Cerebellar cortex (tissue), 1 donor: ENCODE data around the gene TMEM123.

Experiments used
- DNase-seq: peaks from one replicate; pipeline ENCODE4 v3.0.0-alpha.2; 2015; ENCODE audit warnings: low spot score

The TMEM123 gene, protein sequence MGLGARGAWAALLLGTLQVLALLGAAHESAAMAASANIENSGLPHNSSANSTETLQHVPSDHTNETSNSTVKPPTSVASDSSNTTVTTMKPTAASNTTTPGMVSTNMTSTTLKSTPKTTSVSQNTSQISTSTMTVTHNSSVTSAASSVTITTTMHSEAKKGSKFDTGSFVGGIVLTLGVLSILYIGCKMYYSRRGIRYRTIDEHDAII

DNA sequence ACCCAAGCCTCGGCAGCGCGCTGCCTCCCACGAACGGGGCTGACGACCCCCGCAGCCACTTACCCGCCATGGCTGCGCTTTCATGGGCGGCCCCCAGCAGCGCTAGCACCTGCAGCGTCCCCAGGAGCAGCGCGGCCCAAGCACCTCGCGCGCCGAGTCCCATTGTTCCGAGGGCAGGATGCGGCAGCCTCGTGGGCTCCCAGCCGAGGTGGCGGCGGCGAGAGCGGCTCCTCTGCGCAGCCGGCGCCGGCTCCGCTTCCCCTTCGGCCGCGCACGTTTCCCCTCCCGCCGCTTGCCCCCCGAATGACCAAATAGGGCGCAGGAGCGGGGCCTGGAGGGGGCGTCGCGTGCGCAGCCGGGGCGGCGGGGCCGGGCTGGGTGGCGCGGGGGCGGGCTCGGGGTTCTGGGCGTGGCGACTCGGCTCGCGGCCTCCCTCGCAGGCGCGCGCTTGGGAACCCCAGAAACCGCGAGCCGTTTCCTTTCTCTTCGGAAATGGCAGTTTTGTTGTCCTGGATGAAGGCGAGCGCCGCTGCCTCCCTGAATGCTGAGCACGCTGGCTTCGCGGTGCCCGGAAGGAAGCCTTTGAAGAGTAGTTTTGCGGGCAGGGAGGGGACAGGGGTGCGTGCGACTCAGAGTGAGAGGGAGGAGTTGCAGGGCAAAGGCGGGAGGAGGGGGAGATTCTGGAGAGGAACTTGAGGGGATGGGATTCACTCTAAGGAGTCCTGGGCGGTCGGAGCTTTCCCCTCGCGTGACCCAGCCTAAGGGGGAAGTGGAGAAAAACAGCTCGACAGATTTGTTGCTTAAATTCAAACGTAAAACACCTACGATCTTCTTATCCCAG lies at the start of gene TMEM123:
TSS of gene TMEM123 (minus strand) at position 305 of the 841 bp plus-strand sequence. CDS start at position 163, 142 bp downstream.
- DNase-seq: peak; percentile 22

DNA sequence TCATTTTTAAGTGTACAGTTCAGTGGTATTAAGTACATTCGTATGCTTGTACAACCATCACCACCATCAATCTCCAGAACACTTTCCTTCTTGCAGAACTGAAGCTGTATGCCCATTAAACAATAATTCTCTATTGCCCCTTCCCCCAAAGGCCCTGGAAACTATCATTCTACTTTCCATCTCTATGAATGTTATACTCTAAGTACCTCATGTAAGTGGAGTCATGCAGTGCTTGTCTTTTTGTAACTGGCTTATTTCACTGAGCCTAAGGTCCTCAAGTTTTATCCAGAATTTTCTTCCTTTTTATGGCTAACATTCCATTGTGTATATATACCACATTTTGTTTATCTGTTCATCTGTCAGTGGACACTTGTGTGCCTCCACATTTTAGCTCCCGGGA lies 48.3 kb upstream of the TMEM123 start:
- DNase-seq: no peak

DNA sequence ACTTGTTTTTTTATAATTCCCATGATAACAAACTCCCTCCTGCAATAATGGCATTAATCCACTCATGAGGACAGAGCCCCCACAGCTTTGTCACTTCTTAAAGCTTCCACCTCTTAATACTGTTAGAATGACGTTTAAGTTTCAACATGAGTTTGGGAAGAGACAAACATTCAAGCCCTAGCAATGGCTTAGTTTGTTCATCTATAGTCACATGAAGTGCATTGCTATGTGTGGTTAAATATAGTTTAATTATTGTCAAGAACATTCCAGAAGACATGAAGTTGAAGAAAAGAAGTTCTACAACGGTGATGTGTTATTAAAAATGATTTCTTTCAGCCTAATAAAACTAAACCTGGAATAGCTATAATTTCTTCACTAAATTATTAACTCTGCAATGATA lies 47.4 kb upstream of the TMEM123 start:
- DNase-seq: no peak

DNA sequence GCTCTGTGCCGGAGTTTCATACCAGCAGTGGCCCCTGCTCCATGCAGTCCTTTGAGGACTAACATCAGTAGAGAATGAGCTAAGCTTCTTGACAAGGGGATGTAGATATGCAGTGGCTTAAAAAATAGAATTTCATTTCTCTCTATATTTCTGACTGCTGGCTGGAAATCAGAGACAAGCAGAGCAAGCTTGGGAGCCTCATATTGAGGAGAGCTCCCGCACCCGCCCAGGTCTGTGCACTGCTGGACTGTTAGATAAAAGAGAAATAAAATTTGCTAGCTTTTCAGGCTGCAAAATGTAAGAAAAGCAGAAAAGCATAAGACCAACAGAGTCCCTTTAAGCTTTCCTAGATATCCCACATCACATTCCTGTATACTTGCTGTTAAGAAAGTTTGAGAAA lies 46.6 kb upstream of the TMEM123 start:
- DNase-seq: no peak

DNA sequence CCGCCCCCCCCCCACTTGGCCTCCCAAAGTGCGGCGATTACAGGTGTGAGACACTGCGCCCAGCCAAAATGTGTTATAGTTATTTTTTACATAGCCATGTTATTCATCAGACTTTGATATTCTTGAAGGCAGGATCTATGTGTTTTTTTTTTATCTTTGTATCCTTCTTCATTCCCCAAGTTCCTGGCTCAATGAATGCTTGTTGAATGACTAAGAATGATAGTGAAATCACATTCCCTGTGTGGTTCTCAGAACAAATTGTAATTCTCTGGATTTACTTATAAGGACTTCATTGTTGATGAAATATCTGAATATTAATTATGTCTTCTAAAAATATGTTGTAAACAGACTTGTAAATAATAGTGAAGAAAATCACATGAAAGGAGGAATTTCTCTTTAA lies 44.5 kb upstream of the TMEM123 start:
- no peak for DNase-seq

DNA sequence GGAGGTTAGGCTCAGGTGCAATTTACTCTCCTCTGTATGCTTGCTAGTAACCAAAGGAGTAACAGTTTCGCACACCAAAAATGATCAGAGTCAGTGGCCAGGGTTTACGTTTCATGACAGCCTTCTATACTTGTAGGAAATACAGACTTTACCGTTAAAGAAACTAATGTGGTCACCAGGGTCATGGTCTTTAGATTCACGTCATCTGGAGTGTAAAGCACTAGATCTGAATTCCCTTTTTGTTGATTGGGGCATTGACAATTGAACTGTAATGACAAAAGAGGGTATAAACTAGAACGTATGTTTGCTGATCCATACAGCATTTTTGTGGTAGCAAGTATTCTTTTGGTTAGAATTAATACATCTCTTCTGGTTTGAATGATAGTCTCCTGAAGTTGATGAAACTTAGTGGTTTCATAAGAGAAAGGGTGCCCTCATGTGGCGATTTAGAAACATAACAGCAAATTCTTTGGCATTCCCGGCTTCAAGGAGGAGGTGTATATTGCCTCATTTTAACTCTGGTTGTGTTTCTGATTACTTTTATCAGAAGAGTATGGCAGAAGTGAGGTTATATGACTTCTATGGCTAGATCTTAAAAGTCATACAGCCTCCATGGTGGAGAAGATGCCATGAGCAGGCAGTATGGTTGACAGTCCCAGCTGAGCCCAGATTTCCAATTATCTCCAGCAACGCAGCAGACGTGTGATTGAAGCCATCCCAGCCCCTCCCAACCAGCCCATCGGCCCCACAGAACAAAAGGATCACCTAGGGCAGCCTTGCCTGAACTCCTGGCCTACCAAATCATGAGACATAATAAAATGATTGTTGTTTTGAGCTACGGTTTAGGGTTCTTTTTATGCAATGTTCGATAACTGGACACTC lies 42.8 kb upstream of the TMEM123 start:
- DNase-seq: peak; percentile 81

DNA sequence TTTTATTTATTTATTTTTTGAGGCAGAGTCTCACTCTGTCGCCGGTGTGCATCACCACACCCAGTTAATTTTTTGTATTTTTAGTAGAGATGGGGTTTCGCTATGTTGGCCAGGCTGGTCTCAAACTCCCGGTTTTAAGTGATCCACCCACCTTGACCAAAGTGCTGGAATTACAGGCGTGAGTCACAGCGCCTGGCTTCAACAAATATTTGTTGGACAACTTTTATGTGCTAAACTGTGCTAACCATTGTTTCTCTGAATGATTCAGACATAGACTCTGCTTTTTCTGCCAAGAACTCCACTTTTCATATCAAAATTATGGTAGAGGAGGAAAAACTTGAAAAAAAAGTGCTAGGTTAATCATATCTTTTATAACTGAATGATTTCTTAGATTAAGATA lies 41.7 kb upstream of the TMEM123 start:
- DNase-seq: no peak

DNA sequence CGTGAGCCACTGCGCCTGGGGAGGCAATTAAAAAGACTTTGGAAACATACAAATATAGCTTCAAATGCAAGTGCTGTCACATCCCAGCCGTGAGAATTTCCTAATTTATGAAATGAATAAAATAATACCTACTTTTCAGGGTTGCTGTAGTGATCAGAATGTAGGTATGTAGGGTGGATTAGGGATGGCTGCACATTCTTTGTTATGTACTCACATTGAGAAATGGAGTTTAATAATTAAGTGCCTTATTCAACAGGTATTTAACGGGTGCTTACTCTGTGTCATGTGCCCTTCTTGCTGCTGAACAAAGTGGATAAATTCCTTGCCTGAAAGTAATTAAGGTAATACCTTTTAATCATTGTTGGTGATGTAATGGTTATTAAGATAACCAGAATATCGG lies 41.0 kb upstream of the TMEM123 start:
- no peak for DNase-seq

DNA sequence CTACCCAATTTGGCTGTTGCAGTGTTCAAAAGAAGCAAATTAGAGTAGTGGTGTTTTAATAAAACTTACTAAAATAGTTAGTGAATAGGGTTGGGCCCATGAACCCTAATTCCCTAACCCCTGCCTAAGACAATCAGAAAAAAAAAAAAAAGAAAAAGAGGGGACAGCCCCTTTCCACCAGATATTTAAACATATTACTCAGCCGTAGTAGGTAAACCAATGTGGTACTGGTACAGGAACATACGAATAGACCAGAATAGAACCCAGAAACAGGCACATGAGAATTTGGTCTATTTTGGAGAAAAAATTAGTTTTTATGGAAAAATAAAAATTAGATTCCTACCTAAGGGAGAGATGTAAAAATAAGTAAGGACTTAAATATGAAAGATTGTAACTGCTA lies 39.4 kb upstream of the TMEM123 start:
- DNase-seq: no peak

DNA sequence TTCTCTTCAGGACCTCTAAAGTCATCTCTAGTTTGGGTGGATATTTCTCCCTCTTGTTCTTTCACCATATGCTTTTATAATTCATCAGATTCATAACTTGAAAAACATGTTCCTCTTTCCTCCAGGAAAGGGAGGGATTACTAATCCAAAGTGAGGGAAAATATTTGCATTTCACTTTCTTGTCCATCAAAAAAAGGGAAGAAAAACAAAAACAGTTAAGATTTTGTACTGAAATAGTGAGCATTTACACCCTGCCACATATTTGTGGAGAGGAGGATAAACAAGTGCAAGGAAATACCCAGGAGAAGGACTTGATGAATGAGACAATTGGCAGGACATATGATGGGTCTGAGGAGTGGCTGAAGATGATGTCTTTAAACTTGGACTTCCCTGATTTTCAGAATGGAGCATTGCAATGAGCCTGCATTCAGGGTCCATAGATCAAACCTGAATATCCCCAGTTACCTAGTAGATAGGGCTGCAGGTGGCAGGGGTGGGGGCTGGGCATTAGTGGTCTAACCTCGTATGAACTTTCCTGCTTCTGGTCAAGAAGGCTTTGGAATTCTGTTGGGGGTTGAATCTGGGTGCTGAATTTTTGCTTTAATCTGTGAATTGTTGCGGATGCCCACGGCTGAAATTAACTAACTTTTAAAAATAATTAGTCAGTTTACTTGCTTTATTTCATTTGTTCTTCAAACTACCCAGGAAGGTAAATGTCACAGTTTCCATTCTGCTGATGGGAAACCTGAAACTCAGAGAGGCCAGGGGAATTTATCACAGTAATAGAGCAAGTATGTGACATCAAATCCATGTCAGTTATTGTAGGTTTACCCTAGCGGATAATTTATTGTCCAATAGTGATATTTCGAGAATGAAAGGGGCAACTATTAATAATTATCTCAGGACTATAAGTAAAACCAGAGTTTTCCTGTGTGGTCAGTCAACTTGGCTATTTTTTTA lies 36.9 kb upstream of the TMEM123 start:
- no peak for DNase-seq

DNA sequence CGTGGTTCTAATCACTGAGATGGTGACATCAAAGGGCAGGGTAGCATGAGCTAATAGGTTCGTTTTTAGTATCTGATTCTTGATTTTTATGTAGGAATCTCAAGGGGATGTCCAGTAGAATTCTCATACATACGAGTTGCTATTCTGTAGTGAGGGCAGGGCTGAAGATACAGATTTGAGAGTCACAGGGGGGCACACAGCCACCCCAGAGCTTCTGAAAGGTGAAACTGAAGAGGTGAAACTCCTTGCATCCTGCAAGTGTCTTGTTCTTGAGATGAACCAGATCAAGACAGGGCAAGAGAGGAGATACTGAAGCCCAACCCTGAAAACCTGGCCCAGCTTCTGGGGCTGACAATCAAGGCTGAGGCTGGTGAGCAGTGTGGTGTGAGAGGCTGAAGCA lies 35.6 kb upstream of the TMEM123 start:
- no peak for DNase-seq

DNA sequence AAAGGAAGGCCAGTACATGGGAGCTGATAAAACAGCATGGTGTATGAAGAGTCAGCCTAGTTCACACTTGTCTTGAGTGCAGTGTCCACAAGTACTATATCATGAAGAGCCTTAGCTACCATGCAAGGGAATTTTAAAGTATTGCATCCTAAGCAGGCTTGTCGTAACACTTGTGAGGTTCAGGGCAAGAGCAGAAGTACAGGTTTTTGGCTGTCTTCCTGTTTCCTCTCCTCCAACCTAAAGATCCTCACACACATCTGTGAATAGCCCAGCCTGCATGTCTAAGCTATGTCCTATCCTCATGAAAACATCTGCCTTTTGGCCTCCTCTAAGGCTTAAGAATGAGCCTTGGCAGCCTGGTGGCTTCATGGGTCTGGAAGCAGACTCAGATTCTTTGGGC lies 34.6 kb upstream of the TMEM123 start:
- DNase-seq: no peak

DNA sequence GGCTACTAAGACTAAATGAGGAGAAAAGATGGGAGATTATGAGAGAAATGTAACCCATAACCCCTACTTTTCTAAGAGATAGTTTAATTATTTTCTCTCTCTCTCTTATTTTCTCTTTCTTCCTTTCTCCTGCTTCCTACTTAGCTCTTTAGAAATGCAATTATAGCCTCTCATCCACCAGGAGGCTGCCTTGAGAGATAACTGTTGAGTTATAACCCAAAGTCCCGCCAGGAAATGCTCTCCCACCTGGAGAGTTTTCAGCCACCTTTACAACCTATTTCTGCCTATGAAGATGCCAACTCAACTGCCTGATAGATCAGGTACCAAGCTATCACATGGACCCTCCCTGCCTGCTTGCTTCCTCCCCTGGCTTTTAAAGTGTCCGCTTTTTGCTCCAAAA lies 34.0 kb upstream of the TMEM123 start:
- DNase-seq: no peak

DNA sequence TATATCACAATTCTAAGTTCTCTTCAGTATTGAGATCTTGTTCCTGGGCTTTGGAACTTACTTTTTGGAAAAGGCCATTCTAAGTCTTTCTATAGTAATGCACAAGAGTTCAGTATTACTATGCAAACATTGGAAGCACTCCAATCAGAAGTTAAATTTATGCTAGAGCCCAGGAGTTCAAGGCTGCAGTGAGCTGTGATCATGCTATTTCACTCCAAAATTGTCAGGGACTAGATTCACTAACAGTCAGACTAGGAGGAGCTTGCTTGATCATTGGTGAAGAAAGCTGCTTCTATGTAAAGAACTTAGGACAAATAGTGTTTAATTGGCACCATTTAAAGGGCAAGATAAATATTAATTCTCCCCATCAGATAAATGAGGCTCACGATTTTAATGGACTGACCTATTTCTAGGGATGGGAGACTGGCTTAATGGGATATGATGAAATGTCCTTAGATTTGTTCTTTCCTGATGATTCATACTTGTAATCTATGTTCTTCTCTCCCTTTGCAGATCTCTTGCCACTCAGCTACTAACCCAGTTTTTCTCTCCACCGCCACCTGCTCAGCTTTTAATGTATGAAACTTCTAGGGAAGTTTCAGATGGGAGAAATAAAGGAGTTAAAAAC lies 32.6 kb upstream of the TMEM123 start:
- DNase-seq: no peak

DNA sequence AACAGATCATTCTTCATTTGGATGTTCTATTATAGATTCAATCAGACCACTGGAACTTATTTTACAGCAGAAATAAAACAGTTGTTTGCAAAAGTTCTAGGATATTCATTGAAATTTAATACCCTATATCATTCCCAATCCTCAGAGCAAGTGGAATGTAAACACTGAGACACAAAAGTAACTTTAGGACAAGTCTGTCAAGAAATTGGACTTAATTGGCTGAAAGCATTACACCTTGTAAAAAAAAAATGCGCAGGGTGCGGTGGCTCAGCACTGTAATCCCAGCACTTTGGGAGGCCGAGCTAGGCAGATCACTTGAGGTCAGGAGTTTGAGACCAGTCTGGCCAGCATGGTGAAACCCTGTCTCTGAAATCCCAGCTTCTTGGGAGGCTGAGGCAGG lies 29.9 kb upstream of the TMEM123 start:
- DNase-seq: no peak

DNA sequence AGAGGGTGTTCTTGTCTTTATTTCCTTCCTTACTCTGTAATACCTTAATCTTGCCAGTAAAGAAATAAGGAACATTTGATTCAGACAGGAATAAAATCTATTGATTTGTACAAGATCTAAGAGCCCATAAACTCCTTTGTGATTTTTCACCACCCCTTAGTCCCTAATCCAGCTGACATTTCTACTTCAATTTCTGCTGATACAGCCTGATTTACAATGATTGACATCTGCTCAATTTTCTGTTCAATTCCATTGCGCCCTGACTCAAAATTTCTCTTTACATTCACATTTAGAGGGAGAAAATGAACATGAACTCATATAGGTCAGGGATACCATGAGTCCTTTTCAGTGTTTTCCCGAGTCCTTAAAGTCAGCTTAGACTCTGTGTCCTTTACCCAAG lies 27.2 kb upstream of the TMEM123 start:
- no peak for DNase-seq

DNA sequence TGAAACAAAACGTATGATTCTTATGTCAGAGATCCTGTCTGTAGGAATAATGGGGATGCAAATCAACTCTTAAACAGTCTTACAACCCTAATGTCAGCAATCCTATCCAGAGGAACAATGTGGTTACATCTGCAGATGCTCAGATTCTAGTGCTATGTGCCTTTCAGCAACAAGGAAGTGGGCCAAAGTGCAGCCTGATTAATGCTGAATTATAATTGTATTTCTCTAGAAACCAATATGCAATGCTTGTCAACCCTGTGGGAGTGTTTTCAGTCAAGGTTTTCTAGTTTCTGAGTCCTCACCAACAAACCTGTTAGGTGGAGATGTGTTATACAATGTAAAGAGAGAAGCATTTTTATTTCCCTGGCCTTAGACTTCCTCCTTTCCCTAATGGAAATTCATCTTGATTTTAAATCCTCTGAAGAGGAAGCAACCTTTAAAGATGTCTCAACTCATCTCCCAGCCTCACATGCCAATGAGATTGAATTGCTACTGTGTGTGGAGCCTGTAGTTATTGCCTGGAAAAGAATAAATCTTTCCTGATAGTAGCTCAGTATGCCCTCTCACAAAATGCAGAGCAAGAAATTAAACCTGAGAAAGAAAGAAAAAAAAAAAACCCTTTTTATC lies 26.2 kb upstream of the TMEM123 start:
- DNase-seq: no peak

DNA sequence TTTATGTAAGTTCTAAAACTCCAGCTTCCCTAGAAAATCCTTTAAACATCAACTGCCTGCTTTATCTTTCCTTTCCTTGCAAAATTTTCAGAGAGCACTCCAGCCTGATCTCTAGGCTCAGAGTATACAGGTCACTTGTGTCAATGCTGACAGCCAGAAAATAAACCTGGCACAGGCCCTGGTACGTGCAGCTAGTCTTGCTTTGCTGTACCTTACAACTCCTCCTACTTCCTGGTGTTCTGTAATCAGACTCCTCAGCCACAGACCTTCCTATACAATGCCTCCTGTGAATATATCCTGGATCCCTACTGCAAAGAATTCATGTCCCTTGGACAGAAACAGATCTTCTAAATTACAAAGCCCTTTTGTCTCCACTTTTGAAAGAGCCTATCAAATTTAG lies 24.2 kb upstream of the TMEM123 start:
- no peak for DNase-seq

DNA sequence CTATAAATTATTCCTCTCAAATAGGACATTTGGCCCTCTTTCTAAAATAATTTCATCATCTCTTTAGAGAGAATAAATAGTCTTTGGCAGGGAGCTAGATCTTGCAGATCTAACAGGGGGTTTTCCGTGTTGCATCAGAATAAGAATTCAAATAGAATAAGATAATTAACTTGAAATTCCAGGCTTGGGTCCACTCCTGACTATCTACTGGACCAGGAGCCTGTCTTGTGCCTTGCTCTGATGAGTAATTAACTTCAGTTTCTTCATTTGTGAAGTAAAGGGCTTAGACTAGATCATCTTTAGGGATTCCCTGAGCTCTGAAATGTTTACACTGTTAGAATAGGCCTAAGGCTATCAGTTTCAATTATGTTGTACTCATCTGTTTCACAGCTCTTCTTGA lies 23.5 kb upstream of the TMEM123 start:
- DNase-seq: no peak

DNA sequence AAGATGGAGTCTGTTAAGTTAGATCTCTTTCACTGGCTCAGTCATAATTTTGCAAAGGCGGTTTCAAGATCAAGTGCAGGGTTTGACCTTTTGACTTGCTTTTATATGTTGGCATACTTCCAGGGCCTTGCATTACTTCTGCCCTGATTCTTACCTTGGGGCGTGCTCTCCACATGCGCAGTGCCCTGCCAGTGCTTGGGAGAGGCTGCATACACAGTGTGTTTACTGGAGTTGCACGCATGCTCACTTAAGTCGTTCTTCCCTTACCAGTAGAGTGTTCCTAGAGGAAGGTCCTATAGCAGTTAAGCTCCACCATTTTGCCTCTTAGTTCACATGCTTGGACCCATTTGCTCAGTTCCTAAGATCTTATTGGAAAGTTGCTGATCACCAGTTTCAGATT lies 21.0 kb upstream of the TMEM123 start:
- DNase-seq: no peak

DNA sequence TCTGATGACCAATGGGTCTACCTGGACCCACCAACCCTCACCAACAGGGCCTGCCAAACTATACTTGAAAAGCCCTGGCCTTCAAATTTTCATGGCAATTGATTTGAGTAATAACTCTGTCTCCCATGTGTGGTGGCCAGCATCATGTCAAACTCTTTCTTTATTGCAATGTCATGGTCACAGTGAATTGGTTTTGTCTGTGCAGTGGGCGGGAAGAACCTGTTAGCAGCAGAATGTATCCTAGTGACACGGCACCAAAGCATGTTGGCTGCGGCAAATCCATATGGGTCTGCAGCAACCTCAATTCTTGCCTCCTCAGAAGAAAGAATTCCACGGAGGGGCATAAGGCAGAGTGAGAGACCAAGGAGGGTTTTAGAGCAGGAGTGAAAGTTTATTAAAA lies 19.6 kb upstream of the TMEM123 start:
- no peak for DNase-seq
